MM.1S (cell line): Measurements from ENCODE around the gene TMEM240.

ENCODE experiments used
- DNase-seq: peaks from one replicate; pipeline ENCODE4 v3.0.0-alpha.2; 2015
- H2AFZ ChIP-seq: fragments of 300-600 bp; sonication (generic); 2 replicates; pipeline ENCODE4 v1.6.0; 2016; ENCODE audit warnings: antibody characterized with exemption, low read length
- H3F3A ChIP-seq: fragments of 300-600 bp; sonication (generic); 2 replicates; pipeline ENCODE4 v1.6.1; 2016; ENCODE audit warnings: mild to moderate bottlenecking, antibody characterized with exemption, low read length, moderate library complexity, mixed read lengths; ENCODE audit not compliant: insufficient read depth
- H3K27ac ChIP-seq: fragments of 300-600 bp; sonication (generic); 2 replicates; pipeline ENCODE4 v1.5.1; 2016; ENCODE audit warnings: mild to moderate bottlenecking, low read length
- H3K27me3 ChIP-seq: fragments of 300-600 bp; sonication (generic); replicated peaks from 2 replicates; pipeline ENCODE4 v1.6.0; 2016; ENCODE audit warnings: low read length; ENCODE audit not compliant: insufficient read depth
- H3K36me3 ChIP-seq: fragments of 300-600 bp; sonication (generic); replicated peaks from 2 replicates; pipeline ENCODE4 v1.6.1; 2016; ENCODE audit warnings: mild to moderate bottlenecking, low read length, mixed read lengths; ENCODE audit not compliant: insufficient read depth
- H3K4me1 ChIP-seq: fragments of 300-600 bp; sonication (generic); 2 replicates; pipeline ENCODE4 v1.6.1; 2016; ENCODE audit warnings: low read length, mixed read lengths
- H3K4me2 ChIP-seq: fragments of 300-600 bp; sonication (generic); 2 replicates; pipeline ENCODE4 v1.6.0; 2016; ENCODE audit warnings: low read depth, low read length
- H3K4me3 ChIP-seq: fragments of 300-600 bp; sonication (generic); 2 replicates; pipeline ENCODE4 v1.5.1; 2016; ENCODE audit warnings: low read length, mixed read lengths
- H3K79me2 ChIP-seq: fragments of 300-600 bp; sonication (generic); 2 replicates; pipeline ENCODE4 v1.6.1; 2016; ENCODE audit warnings: mixed run types, low read length, mixed read lengths
- H3K9ac ChIP-seq: fragments of 300-600 bp; sonication (generic); 2 replicates; pipeline ENCODE4 v1.6.1; 2016; ENCODE audit warnings: low read length, mixed read lengths
- H3K9me2 ChIP-seq: fragments of 300-600 bp; sonication (generic); replicated peaks from 2 replicates; pipeline ENCODE4 v1.6.1; 2016; ENCODE audit warnings: mild to moderate bottlenecking, low read length, mixed read lengths; ENCODE audit not compliant: insufficient read depth
- H3K9me3 ChIP-seq: fragments of 300-600 bp; sonication (generic); replicated peaks from 2 replicates; pipeline ENCODE4 v1.6.1; 2016; ENCODE audit warnings: mild to moderate bottlenecking, low read length, mixed read lengths; ENCODE audit not compliant: insufficient read depth
- H4K20me1 ChIP-seq: fragments of 300-600 bp; sonication (generic); 2 replicates; pipeline ENCODE4 v1.6.1; 2016; ENCODE audit warnings: mild to moderate bottlenecking, low read length, moderate library complexity, mixed read lengths; ENCODE audit not compliant: insufficient read depth
- CTCF ChIP-seq: fragments of 300-600 bp; sonication (generic); IDR thresholded peaks from 2 replicates; pipeline ENCODE4 v1.5.1; 2016; ENCODE audit warnings: antibody characterized with exemption, low read length, mixed read lengths
- EZH2 ChIP-seq: fragments of 300-600 bp; sonication (generic); optimal IDR thresholded peaks from 2 replicates; pipeline ENCODE3; 2017; ENCODE audit warnings: low read depth, mild to moderate bottlenecking, antibody characterized with exemption, low read length, mixed read lengths
- EZH2phosphoT487 ChIP-seq: fragments of 300-600 bp; sonication (generic); IDR thresholded peaks from 2 replicates; pipeline ENCODE4 v1.6.1; 2018; ENCODE audit warnings: antibody characterized with exemption, low read length

TMEM240 gene

GRCh38 chr1:1553821-1554494 lies 13.5 kb upstream of the TMEM240 start:
- H3K4me2 ChIP-seq, result no peak overlapping the region
- DNase-seq, result no peak
- H4K20me1 ChIP-seq, result no peaks in the 10 kb centered on the region
- H3F3A ChIP-seq, result no peaks in the 10 kb centered on the region
- no peaks in the 10 kb centered on the region for H3K9me2 ChIP-seq
- TF ChIP-seq CTCF (no peak), EZH2 (no peak), EZH2phosphoT487 (no peak)
- H2AFZ ChIP-seq, result no peak overlapping the region
- H3K36me3 ChIP-seq, result no peaks in the 10 kb centered on the region
- no peak overlapping the region for H3K27ac ChIP-seq
- no peak overlapping the region for H3K9ac ChIP-seq
- H3K4me3 ChIP-seq, result no peak overlapping the region
- no peaks in the 10 kb centered on the region for H3K27me3 ChIP-seq
- no peaks in the 10 kb centered on the region for H3K4me1 ChIP-seq
- H3K9me3 ChIP-seq, result no peaks in the 10 kb centered on the region
- H3K79me2 ChIP-seq, result peaks cover 14% of the 10 kb centered on the region; the same call in 1 of the 2 replicates

- Histone ChIP-seq H3K4me2 (no peak overlapping the region), H2AFZ (no peak overlapping the region), H3K9me2 (no peaks in the 10 kb centered on the region), H3K79me2 (peaks cover 14% of the 10 kb centered on the region; the same call in 1 of the 2 replicates), H3K9ac (no peak overlapping the region), H3K4me1 (no peaks in the 10 kb centered on the region), H3K9me3 (no peaks in the 10 kb centered on the region), H3K36me3 (no peaks in the 10 kb centered on the region), H3K4me3 (no peak overlapping the region), H3K27ac (no peak overlapping the region), H3F3A (no peaks in the 10 kb centered on the region), H4K20me1 (no peaks in the 10 kb centered on the region), H3K27me3 (no peaks in the 10 kb centered on the region)
- DNase-seq, result no peak
- TF ChIP-seq CTCF (no peak), EZH2phosphoT487 (no peak), EZH2 (no peak)
These were observed 11.8 kb upstream of the TMEM240 start for GRCh38 chr1:1552263-1552639.

- no peaks in the 10 kb centered on the region for H3K27me3 ChIP-seq
- H3K9ac ChIP-seq, result no peak overlapping the region
- no peaks in the 10 kb centered on the region for H3K9me2 ChIP-seq
- H3K27ac ChIP-seq, result no peak overlapping the region
- no peaks in the 10 kb centered on the region for H3K36me3 ChIP-seq
- H3F3A ChIP-seq, result no peaks in the 10 kb centered on the region
- H3K9me3 ChIP-seq, result no peaks in the 10 kb centered on the region
- H2AFZ ChIP-seq, result no peak overlapping the region
- H3K4me1 ChIP-seq, result no peaks in the 10 kb centered on the region
- TF ChIP-seq EZH2 (no peak), CTCF (no peak), EZH2phosphoT487 (no peak)
- H3K79me2 ChIP-seq, result peaks cover 12% of the 10 kb centered on the region; the same call in 1 of the 2 replicates
- no peak for DNase-seq
- no peak overlapping the region for H3K4me2 ChIP-seq
- no peaks in the 10 kb centered on the region for H4K20me1 ChIP-seq
- no peak overlapping the region for H3K4me3 ChIP-seq
These were observed 11.3 kb upstream of the TMEM240 start for GRCh38 chr1:1551524-1552262.
